Lung (tissue), 4 donors: ENCODE results near the gene CD200R1. TPM values are rescaled to one million over a fixed set of nuclear protein-coding genes. Genes with fewer than 3 reads are reported as not detected.

Experiments
- polyA plus RNA-seq, 2 donors: library from polyadenylated mRNA; stranded (reverse); fragments of 200-250 nt; gene quantifications; one replicate each; pipeline ENCODE4 v1.2.1, GENCODE V29; 2013
- total RNA-seq, 2 donors: library from RNA; depleted of rRNA in 1 of 2; stranded (reverse); fragments of >200 nt in 1 of 2; gene quantifications; one replicate each; pipeline ENCODE4 v1.2.1, GENCODE V29; 2014 to 2021
- donor health status: Bipolar disorder and iron deficiency.
- donor health status: healthy.
- donor health status: DM: yes; HTN: yes; CAD: no.

CD200R1 gene
- total and polyA plus RNA-seq, 4 donors = 0.22 to 2.2 (median 0.58) TPM

Other genes with a start within 250 kb of the CD200R1 start
- not detected for gene CD200R1L, start 128.2 kb downstream of the CD200R1 start, total RNA-seq
- not detected for gene CD200R1L, start 128.2 kb downstream of the CD200R1 start, polyA plus RNA-seq
- gene GTPBP8, start 15.9 kb upstream of the CD200R1 start, total RNA-seq = 10 to 100 TPM; 17.5 to 20.6 TPM
- 1 to 10 TPM; 6.4 to 9.6 TPM for gene GTPBP8, start 15.9 kb upstream of the CD200R1 start, polyA plus RNA-seq
- gene BOC, start 236.5 kb upstream of the CD200R1 start, total RNA-seq = 10 to 100 TPM in 1 of 2 donors, 1 to 10 TPM in 1; 9.6 to 21.9 TPM
- gene BOC, start 236.5 kb upstream of the CD200R1 start, polyA plus RNA-seq = 1 to 10 TPM; 2.9 to 3.2 TPM